Measurements from ENCODE around the gene FGF4.

FGF4 gene, protein sequence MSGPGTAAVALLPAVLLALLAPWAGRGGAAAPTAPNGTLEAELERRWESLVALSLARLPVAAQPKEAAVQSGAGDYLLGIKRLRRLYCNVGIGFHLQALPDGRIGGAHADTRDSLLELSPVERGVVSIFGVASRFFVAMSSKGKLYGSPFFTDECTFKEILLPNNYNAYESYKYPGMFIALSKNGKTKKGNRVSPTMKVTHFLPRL

DNA sequence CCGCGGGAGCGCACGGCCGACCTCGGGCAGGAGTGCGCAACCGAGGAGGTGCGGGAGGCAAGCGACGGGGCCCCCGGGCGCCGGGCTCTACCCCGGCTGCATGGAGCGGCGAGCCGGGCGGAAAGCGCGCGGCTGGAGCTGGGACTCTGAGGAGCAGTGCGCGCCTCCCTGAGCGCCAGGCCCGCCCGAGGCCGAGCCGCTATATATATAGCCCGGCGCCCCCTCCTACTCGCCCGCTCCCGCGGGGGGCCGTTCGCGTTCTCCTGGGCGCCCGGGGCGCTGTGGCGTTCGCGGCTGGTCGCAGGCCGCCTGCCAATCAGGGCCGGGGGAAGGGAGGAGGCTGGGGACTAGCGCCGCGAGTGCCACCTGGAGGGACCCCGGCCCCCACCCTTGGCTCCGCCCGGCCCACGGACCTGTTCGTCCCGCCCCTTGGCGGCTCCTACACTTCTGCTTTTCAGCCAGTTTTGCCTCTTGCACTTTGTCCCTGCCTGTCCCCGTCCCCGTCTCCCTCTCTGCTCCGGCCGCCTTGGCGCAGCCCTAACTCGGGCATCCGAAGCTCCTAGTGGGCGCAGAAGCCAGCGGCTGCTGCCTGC lies at the start of gene FGF4:
Gene FGF4, minus strand, starts transcription at position 179 of the 593 bp plus-strand sequence. CDS start 257 bp downstream, outside the sequence.
- no peak for DNase-seq (ENCODE audit: low read depth)

DNA sequence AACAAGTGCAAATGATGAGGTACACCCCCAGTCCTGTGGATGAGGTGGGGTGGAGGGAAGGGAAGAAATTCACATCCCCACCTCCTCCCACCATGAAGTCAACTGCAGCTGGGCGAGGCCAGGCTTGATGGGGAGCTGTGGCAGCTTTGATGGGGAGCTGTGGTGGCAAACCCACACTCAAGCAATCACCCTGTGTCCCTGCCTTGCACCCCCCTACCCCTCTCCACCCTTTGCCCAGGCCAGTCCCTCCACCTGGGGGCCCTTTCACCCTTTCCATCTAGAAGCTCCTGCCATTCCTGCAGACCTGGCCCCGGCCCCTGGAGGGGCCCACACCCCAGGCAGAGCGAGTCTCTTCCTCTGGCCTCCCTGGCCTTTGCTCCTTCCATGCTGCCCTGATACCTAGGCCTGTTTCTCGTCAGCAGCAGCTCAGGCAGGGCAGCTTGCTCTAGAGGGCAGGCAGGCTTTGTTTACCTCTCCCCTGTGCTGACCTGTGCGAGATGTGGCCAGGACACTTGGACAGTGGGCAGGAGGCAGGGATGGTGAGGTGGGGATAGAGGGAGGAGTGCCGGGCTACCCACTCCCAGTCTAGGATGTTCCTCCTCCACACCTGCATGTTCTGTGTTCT lies 48.6 kb upstream of the FGF4 start:
- no peak for DNase-seq (ENCODE audit: low read depth)

DNA sequence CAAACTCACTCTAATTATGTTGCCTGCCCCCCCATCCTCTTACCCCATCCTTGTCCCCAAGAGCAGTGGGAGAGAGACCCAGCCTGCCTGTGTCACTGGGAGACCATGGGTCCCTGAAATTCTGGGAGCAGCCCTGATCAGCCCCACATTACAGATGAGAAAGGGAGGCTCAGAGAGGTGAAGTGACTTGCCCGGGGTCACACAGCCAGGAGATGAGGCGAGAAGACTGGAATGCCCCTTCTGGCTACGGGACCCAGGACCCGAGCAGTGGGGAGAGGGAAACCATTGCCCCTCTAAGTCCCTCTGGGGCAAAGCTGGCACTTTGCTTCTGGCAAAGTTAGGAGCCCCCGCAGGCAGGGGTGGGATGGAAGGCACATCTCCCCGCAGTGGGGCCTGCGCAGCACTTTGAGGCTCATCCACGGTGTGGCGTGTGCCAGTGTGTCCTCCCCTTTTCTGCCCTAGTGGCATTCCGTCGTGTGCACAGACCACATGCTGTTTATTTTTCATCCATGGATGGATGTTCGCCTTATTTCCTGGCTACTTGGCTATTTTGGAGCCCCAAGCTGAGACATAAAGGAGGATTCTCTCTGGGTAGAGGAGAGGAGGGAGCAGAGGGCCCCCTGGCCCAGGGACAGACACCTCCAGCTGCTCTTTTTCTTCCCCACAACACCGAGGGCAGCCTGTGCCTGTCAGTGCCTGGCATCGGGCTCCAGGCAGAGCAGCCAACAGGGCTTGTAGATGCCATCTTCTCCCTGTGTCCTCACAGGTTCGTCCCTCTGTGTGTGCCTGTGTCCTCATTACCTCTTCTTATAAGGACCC lies 47.7 kb upstream of the FGF4 start:
- DNase-seq (ENCODE audit: low read depth): no peak

DNA sequence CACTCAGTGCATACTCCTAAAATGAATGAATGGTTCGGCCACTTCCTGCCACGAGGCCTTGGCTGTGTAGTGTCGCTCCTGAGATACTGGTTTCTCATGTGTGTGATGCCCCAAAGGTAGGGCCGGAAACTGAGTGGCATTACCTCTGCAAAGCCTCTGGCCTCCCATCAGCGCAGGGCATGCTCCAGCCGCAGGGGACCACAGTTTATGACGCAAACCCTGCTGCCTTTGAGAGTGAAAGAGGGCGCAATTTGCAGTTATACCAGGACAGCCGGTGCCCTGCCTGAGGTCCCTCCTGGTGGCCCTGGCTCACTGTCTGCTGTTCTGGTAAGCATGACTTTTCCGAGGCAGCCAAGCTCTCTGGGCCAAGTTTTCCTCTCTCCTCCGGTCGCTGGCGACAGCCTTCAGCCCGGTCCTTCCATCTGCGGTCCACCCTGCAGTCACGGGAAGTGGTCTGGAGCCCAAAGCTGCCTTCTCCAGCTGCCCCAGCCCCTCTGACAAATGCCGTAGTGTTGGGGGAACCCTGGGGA lies 46.4 kb upstream of the FGF4 start:
- no peak for DNase-seq (ENCODE audit: low read depth)

DNA sequence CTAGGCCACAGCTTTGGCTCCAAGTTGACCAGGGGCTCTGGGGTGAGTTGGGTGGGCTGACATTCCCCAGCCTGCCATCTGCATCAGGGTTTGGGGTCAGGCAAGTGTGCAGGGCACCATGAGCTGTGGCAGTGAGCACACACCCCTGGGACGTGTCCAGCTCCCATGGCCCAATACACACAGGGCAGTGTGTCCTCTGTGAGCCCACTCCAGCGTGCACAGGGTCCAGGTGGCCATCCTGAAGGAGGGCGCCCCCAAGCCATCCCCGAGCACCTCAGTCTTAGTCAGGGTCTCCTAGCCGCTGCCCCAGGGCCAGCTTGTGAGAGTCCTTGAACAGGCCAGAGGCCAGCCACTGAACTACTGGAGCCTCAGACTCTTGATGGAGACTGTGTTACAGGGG lies 45.3 kb upstream of the FGF4 start:
- DNase-seq (ENCODE audit: low read depth): no peak

DNA sequence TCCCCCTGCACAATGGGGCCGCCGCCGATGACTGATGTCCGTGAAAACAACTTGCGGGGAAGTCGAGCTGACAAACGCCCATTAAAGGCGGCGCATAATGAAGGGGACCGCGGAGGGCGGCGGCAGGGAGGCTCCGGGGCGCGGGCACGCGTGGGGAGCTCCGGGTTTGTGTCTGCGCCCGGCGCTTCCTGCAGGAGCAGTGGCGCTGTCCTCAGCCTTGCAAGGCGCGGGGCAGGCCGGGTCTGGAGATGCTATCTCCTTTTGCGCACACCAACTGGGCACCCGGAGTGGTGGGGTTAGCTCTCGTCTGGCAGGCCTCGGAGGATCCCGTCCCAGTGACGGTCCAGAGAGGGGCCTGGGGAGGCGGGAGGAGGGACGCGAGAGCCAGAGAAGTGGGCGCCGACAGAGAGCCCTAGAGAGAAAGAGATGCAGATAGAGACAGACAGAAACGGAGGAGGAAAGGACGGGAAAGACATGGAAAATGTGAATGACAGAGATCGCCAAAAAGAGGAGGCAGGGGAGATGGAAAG lies 44.5 kb upstream of the FGF4 start:
- DNase-seq (ENCODE audit: low read depth): no peak

DNA sequence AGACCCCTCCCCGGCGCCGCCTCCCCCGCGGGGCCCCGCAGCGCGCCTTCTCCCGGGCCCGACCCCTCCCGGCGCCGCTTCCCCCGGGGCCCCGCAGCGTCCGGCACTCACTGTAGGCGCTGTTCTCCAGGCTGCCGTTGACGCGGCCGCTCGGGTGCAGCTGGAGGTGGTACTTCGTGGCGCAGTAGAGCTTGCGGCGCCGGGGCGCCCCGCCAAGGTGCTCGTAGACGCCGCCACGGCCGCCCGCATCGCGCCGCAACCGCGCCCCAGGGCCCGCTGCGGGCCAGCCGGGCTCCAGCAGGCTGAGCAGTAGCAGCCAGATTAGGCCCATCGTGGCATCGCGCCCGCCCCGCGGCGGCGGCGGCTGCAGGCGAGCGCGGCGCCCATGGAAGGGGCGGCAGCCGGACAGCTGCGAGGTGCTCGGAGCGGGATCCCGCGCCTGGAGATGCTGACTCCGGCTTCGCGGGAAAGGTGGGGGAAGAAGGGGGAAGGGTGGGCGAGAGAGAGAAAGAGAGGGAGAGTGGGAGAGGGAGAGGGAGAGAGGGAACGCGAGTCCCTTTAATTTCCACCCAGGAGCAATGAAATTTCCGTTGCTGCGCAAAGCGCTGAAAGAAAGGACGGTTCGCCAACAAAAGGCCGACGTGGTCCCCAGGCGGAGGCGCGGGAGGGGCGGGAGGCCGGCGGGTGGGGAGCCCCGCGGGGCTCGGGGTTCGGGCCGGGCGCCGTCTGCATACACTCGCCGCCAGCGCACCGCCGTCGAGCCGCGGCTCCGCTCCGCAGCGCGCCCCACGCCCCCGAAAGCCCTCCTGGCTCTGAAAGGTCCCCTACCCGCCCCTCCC lies 43.7 kb upstream of the FGF4 start, which contains the start of gene FGF3:
Gene FGF3, minus strand, starts transcription at position 814 of the 839 bp plus-strand sequence. Its CDS starts 483 bp downstream, at position 331.
- no peak for DNase-seq (ENCODE audit: low read depth)

DNA sequence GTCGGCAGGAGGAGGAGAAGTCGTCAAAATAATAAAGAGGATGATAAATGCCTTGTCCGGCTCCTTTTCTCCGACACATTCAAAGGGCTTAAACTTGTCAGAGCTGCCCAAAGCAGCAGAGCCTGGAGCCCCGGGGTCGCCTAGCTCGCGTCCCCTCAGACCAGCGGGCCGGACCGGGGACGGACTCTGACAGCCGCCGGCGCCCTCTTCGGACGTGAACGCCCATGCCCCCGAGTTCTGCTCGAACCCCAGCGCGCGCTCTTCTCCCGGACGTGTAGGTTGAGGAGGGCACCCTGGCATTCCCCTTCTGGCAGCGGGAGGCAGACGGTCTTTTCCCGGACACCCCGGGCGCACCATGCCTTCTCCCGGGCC lies 43.1 kb upstream of the FGF4 start:
- DNase-seq (ENCODE audit: low read depth): no peak

DNA sequence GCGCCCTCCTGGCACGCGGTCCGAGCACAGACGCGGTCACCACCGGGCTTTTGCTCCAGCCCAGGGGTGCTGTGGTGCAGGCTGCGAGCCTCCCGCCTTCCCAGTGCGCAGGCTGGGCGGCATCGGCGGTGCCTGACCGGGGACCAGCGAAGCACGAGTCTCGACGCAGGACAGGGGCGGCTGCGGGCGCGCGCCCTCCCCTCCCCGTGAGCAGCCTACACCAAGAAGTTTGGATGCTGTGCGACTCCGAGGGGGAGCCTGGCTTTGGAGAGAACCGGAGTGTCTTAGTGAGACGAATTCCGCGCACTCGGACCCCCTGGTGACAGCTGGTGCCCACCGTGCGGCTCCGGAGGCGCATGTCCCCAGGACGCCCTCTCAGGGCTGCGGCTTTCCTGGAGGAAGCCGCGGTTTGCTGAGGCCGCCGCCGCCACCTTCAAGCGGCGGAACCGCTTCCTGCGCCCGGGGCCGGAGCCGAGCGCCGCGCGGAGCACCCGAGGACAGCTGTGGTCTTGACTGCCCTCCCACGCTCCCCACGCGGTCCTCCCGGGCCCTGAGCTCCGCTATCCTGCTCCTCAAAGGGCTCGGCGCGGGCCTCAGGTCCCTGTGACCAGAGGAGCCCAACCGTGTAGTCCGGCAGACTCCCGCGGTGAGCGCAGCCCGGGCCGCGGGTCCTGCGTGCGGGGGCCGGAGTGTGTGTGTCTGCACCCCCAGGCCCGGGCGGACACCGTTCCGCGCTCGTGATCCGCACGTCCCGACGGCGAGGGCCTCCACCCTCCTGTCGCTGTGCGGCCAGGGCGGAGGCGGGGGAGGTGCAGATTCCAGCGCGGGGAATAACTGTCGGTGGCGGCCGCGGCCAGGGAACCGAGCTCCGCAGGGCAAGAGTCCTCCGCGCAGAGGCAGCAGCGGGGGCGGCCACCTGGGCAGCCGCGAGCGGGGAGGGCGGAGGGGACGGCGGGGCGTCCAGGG lies 42.4 kb upstream of the FGF4 start:
- DNase-seq (ENCODE audit: low read depth): no peak

DNA sequence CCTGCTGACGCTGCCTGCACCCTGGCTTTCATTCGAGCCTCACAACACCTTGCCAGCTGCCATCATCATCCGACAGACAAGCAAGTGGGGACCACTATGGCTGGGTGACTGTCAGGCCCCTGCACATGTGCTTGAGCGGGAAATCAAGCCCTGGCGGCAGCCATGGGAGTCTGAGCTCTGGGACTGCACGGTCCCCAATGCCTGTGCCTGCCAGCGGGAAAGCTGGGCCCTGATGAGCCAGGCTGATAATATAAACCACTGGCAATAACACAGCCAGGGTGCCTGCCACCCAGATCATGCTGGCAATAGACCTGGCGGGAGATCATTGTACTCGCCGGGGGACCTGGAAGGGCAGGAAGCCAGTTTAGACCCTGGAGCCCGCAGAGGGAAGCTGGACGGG lies 41.5 kb upstream of the FGF4 start:
- DNase-seq (ENCODE audit: low read depth): no peak

DNA sequence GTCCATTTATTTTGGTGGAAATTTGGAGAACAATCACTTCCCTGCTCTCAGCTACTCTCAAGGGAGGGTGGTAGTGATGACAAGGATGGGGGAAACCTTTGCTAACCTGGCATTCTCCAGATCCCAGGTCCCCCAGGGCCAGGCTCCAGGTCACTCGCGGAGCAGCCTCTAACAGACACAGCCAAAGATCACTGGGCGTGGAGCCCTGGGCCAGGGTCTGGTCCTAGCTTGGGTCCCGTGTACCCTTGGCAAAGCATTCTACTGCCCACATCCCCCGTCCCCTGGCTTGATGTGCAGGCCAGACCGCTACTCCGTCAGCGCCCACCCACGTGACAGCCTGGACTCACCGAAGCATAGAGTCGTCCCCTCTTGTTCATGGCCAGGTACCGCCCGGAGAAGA lies 40.8 kb upstream of the FGF4 start:
- no peak for DNase-seq (ENCODE audit: low read depth)

DNA sequence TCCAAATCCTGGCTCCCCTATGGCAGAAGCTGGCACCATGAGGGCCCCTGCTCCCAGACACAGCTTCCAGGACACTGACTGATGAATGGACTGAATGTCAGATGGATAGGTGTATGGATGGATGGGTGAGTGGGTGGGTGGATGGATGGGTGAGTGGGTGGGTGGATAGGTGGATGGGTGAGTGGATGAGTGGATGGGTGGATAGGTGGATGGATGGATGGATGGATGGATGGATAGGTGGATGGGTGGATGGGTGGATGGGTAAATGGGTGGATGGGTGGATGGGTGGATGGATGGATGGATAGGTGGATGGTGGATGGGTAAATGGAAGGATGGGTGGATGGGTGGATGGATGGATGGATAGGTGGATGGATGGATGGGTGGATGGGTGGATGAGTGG lies 39.8 kb upstream of the FGF4 start:
- DNase-seq (ENCODE audit: low read depth): no peak

DNA sequence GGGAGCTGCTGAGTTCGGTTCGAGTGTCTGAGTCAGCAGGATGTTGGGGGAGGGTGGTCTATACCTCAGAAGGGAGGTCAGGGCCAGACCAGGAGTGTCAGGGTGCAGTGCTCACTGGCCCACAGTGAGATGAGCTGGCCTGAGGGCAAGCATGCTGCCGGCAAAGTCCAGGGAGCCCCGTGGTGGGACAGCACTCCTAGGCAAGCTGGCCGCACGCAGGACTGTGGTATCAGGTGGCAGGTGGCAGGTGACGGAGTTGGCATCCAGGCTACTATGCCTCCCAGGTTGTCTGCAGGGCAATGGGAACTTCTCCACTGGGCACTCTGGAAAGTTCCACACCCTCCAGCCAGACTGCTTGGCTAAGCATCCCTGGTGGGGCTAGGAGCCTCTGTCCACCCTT lies 39.3 kb upstream of the FGF4 start:
- DNase-seq (ENCODE audit: low read depth): no peak

DNA sequence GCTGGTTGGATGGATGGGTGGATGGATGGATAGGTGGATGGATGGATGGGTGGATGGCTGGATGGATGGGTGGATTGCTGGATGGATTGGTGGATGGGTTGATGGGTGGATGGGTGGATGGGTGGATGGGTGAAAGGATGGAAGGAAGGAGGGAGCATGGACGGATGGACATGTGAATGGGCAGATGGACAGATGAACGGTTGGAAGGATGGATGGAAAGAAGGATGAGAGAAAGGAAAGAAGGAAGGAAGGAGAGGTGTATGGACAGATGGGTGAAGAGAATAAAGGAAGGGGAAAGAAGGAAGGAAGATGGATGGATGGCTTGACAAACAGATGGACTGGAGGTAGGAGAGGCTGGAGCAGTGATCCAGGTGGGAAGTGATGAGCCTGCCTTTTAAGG lies 38.7 kb upstream of the FGF4 start:
- DNase-seq (ENCODE audit: low read depth): no peak

DNA sequence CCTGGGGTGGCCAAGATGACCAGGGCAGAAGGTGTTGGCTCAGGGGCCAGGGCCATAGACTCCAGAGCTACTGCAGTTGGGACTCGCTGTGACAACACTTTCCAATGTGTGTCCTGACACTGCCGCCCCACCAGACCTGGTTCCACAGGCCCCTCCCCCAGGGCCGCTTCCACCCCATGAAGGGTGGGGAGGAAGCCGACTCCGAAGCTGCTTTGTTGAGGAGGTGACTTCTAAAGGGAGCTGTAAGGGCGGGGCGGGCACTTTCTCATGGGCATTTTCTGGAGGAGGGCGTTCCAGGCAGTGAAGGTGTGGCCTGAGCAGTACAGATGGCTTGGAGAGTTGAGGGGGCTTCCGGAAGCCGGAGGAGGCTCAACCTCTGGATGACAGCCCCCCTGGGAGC lies 37.8 kb upstream of the FGF4 start:
- DNase-seq (ENCODE audit: low read depth): no peak

DNA sequence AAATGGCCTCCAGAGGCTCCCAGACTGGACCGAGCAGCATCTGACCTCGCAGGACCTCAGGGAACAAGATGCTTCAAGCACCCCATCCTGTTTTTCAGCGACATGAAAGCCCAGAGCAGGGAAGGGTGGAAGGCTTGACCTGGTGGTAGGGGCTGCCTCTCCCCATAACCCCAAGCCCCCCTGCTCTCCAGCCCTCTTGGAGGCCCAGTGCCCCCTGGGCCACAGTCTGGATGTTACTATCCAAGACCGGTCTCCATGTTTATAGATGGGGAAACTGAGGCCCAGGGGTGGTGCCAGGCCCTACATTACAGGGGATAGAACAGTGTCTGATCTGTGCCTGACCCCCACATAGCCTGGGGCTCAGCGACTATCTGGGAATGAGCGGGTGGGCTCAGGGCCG lies 37.1 kb upstream of the FGF4 start:
- DNase-seq (ENCODE audit: low read depth): no peak

DNA sequence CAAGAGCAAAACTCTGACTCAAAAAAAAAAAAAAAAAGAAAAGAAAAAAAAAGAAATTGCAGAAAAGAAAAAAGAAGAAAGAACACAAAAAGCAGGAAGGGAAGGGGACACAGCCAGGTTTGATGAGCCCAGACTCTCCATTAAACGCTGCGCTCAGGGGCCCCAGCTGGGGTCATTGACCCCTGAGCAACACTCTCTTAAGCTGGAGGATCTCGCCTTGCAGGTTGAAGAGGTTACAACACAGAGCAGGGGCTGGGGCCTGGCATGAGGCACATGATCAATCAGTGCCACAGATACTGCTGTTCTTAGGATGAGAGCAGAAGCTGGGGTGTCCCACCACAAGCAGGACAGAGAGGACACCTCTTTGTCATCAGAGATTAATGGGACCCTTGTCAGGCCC lies 36.3 kb upstream of the FGF4 start:
- no peak for DNase-seq (ENCODE audit: low read depth)

DNA sequence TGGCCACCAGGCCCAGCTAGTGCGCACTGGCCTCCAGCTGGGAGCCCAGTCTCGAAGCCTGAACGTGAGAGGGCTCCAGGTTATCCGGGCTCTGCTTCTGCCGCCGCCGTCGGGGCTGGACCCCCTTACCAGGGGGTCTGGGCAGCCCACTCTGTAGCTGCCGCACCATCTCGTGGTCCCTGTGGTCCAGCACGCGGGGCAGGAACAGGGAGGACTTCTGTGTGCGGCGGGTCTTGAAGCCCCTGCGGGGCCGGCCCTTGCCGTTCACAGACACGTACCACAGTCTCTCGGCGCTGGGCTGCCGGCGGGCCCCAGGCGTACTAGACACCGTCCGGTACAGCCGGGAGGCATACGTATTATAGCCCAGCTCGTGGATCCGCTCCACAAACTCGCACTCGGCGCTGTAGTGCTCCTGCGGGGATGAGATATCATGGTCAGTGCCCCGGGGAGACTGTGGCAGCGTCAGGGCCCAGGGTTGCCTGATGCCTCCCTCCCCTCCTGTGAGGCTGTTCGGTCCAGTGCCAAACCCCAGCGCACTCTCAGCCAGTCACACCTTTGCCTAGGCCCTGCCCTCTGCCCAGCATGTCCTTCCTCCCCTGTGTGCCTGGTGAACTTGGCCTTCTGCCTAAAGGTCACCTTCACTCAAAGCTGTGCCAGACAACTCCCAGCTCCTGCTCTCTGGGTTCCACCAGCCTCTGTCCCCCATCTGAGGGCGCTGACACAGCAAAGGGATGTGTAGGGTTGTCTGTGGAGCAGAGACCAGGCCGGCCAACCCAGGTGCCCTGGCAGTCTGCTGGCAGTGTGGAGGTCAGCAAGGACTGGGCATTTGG lies 35.4 kb upstream of the FGF4 start:
- no peak for DNase-seq (ENCODE audit: low read depth)

DNA sequence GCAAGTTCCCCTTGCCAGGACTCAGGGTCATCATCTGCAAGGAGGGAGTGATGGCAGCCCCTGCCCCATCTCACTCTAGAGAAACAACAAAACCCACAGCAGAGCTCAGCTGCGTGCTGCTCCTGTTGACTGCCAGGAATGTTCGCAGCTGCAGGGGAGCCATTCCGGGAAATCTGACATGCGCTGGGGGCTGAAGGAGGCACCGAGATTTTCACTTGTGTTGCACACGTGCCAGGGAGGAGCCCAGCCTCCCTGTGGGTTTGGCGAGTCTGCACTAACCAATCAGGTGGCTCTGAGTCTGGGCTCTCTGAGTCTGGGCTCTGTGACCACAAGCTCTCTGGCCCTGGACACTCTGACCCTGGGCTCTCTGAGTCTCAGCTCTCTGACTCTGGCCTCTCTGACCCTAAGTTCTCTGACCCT lies 33.5 kb upstream of the FGF4 start:
- no peak for DNase-seq (ENCODE audit: low read depth)
